Ishikawa (cell line): ENCODE data around the gene PDE7B.

Experiments
- CEBPB ChIP-seq: IDR thresholded peaks from 2 replicates; pipeline ENCODE4 v1.6.1; 2012
- CREB1 ChIP-seq: IDR thresholded peaks from 2 replicates; pipeline ENCODE4 v1.6.1; 2012; ENCODE audit warnings: low read depth
- EGR1 ChIP-seq: IDR thresholded peaks from 2 replicates; pipeline ENCODE4 v1.6.1; 2012
- EP300 ChIP-seq: IDR thresholded peaks from 2 replicates; pipeline ENCODE4 v1.6.1; 2012; ENCODE audit warnings: borderline replicate concordance
- FOXM1 ChIP-seq: IDR thresholded peaks from 2 replicates; pipeline ENCODE4 v1.6.1; 2012; ENCODE audit warnings: low read depth, borderline replicate concordance
- MAX ChIP-seq: IDR thresholded peaks from 2 replicates; pipeline ENCODE4 v1.6.1; 2012
- NFIC ChIP-seq: IDR thresholded peaks from 2 replicates; pipeline ENCODE4 v1.6.1; 2012
- RAD21 ChIP-seq: IDR thresholded peaks from 2 replicates; pipeline ENCODE4 v1.6.1; 2012; ENCODE audit warnings: low read depth
- REST ChIP-seq: IDR thresholded peaks from 2 replicates; pipeline ENCODE4 v1.6.1; 2012; ENCODE audit warnings: low read depth, mild to moderate bottlenecking
- TAF1 ChIP-seq: IDR thresholded peaks from 2 replicates; pipeline ENCODE4 v1.6.1; 2012; ENCODE audit warnings: low read depth, mild to moderate bottlenecking
- TCF12 ChIP-seq: IDR thresholded peaks from 2 replicates; pipeline ENCODE4 v1.6.1; 2012; ENCODE audit warnings: low read depth
- TEAD4 ChIP-seq: IDR thresholded peaks from 2 replicates; pipeline ENCODE4 v1.6.1; 2012
- YY1 ChIP-seq: IDR thresholded peaks from 2 replicates; pipeline ENCODE4 v1.6.1; 2012; ENCODE audit warnings: low read depth
- ZBTB7A ChIP-seq: IDR thresholded peaks from 2 replicates; pipeline ENCODE4 v1.6.1; 2012; ENCODE audit warnings: low read depth
- TF ChIP-seq, protein P1 (sequence below): IDR thresholded peaks from 2 replicates; pipeline ENCODE4 v1.6.1; 2012

The PDE7B gene

GRCh38 chr6:136169394-136170148 lies 318.1 kb downstream of the PDE7B start:
- TF ChIP-seq RAD21: no peak
- no peak for TF ChIP-seq CEBPB
- no peak for TF ChIP-seq TAF1

GRCh38 chr6:136171231-136171630 lies 319.7 kb downstream of the PDE7B start:
- TF ChIP-seq TEAD4 (no peak), ZBTB7A (no peak), NFIC (no peak), YY1 (no peak), MAX (no peak), TAF1 (no peak), CREB1 (no peak), FOXM1 (no peak), RAD21 (no peak), EP300 (no peak), EGR1 (no peak), TCF12 (no peak), CEBPB (no peak), REST (no peak)
- TF ChIP-seq, protein P1, sequence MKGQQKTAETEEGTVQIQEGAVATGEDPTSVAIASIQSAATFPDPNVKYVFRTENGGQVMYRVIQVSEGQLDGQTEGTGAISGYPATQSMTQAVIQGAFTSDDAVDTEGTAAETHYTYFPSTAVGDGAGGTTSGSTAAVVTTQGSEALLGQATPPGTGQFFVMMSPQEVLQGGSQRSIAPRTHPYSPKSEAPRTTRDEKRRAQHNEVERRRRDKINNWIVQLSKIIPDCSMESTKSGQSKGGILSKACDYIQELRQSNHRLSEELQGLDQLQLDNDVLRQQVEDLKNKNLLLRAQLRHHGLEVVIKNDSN: no peak

DNA sequence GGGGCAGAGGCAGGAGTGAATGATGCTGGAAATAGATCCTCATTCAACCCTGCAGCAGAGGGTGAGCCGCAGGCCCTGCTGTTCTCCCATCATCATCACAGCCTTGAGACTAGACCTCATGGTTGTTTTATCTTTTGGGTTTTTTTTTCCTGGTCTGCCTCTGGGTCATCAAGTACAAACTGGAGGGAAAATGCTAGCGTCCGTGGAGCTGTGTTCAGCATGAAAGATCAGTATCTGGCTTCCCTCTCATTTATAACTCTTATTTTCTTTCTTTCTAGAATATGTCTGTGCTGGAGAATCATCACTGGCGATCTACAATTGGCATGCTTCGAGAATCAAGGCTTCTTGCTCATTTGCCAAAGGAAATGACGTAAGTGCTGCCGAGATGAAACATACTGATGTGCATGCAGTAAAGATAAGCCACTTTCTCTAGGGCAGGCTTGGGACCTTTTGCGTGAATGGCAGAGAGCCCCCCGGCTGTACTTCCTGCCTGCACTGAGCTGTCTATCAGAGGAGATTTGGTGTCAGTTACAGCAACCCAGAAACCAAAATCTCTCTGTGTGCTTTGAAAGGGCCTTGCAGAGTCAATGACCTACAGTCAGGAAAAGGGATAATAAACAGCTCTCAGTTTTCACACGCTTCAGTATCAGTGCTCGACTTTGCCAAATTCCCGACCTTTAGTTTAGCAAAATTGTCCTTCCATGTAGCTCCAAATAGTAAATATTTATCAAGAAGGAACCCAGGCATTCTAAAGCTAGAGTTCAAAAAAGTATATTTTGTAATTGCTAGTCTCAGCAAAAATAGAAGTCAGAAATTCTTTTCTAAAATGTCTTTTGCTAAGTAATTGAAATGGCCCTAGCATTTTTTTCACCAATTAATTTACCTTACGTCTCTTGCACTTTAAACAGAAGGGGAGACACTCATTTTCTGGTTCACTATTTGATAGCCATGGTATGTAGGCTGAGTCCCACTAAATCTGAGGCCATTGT lies 322.3 kb downstream of the PDE7B start:
- TF ChIP-seq CEBPB (no peak), TCF12 (no peak), FOXM1 (no peak), MAX (no peak), ZBTB7A (no peak), YY1 (no peak), TAF1 (no peak)

DNA sequence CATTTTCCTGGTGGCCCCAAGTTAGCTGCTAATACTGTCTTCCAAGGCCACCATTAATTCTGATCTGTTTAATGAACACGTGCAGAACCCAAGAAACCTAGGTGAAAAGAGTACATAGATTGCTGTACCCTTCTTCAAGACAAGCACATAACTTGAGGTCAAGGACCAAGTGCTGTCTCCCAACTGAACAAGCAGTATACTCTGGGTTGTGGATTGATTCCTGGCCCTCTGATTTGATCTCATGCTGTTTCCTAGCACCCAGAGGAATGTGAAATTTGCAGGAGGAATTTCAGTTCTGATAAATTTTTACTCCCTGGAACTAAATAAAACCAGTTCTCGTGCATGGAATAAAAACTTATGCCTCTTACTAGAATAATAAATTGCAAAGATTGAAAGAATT lies 323.0 kb downstream of the PDE7B start:
- TF ChIP-seq NFIC: no peak
- TF ChIP-seq TEAD4: no peak
- TF ChIP-seq CREB1: no peak
- TF ChIP-seq CEBPB: no peak
- TF ChIP-seq EGR1: no peak
- no peak for TF ChIP-seq RAD21
- no peak for TF ChIP-seq EP300
- TF ChIP-seq MAX: no peak
- no peak for TF ChIP-seq REST
- TF ChIP-seq, protein P1: no peak
- no peak for TF ChIP-seq ZBTB7A
- TF ChIP-seq YY1: no peak
- no peak for TF ChIP-seq TAF1
- TF ChIP-seq FOXM1: no peak
- TF ChIP-seq TCF12: no peak

- TF ChIP-seq YY1 (no peak), EGR1 (no peak), REST (no peak), EP300 (no peak), MAX (no peak), CREB1 (no peak), CEBPB (no peak), TEAD4 (no peak), ZBTB7A (no peak), TAF1 (no peak), RAD21 (no peak), TCF12 (no peak), NFIC (no peak), FOXM1 (no peak)
- TF ChIP-seq, protein P1: no peak
Observed at GRCh38 chr6:136175873-136176272, 324.4 kb downstream of the PDE7B start.
